Karpas-422 (cell line): Measurements from ENCODE around the gene METTL5. TPM values are rescaled to one million over a fixed set of nuclear protein-coding genes. Genes with fewer than 3 reads are reported as not detected.

Experiments
- DNase-seq: peaks from one replicate; pipeline ENCODE4 v3.0.0-alpha.2; 2015
- H2AFZ ChIP-seq: fragments of 200-600 bp; sonication (generic); 2 replicates; pipeline ENCODE4 v1.6.1; 2014; ENCODE audit warnings: antibody characterized with exemption, low read length, mixed read lengths
- H3K27ac ChIP-seq: fragments of 200-600 bp; sonication (generic); 2 replicates; pipeline ENCODE4 v1.5.1; 2014; ENCODE audit warnings: mild to moderate bottlenecking, low read length, moderate library complexity
- H3K27me3 ChIP-seq: fragments of 200-600 bp; sonication (generic); 2 replicates; pipeline ENCODE4 v1.6.1; 2014; ENCODE audit warnings: low read length, mixed read lengths
- H3K36me3 ChIP-seq: fragments of 200-600 bp; sonication (generic); 2 replicates; pipeline ENCODE4 v1.6.1; 2014; ENCODE audit warnings: low read length, mixed read lengths; ENCODE audit not compliant: insufficient read depth
- H3K4me1 ChIP-seq: fragments of 200-600 bp; sonication (generic); 2 replicates; pipeline ENCODE4 v1.6.1; 2014; ENCODE audit warnings: mild to moderate bottlenecking, low read length, mixed read lengths
- H3K4me2 ChIP-seq: fragments of 200-600 bp; sonication (generic); 2 replicates; pipeline ENCODE4 v1.6.1; 2014; ENCODE audit warnings: low read length, low read depth, mild to moderate bottlenecking; ENCODE audit not compliant: poor library complexity, severe bottlenecking
- H3K4me3 ChIP-seq: fragments of 200-600 bp; sonication (generic); 2 replicates; pipeline ENCODE4 v1.5.1; 2014; ENCODE audit warnings: mild to moderate bottlenecking, antibody characterized with exemption, low read length, mixed read lengths
- H3K79me2 ChIP-seq: fragments of 200-600 bp; sonication (generic); 2 replicates; pipeline ENCODE4 v1.6.1; 2014; ENCODE audit warnings: mild to moderate bottlenecking, low read length, mixed read lengths
- H3K9ac ChIP-seq: fragments of 200-600 bp; sonication (generic); 2 replicates; pipeline ENCODE4 v1.6.0; 2014; ENCODE audit warnings: low read length
- H3K9me2 ChIP-seq: fragments of 200-600 bp; sonication (generic), shearing (Covaris generic); replicated peaks from 2 replicates; pipeline ENCODE4 v1.6.0; 2014; ENCODE audit warnings: mild to moderate bottlenecking, low read length, moderate library complexity; ENCODE audit not compliant: insufficient read depth
- H3K9me3 ChIP-seq: fragments of 300-700, 200-600 bp; sonication (generic); 2 replicates; pipeline ENCODE4 v1.6.1; 2014; ENCODE audit warnings: low read length, mixed read lengths
- H4K20me1 ChIP-seq: fragments of 200-600 bp; sonication (generic); 2 replicates; pipeline ENCODE4 v1.6.1; 2014; ENCODE audit warnings: mild to moderate bottlenecking, antibody characterized with exemption, low read length, low read depth; ENCODE audit not compliant: insufficient read depth
- total RNA-seq: library from RNA; depleted of rRNA; stranded (reverse); fragments of >200 nt; shearing (Covaris generic); gene quantifications from 2 replicates; pipeline ENCODE4 v1.2.3, GENCODE V29; 2014; ENCODE audit warnings: low replicate concordance; rRNA removed

Gene METTL5
- total RNA-seq, 1 experiment from 2014 or later = 100 TPM

- H3K4me2 ChIP-seq = no peak overlapping the region
- no peak for DNase-seq
- no peak overlapping the region for H2AFZ ChIP-seq
- H3K9ac ChIP-seq = no peak overlapping the region
- H3K27me3 ChIP-seq = no peaks in the 10 kb centered on the region
- no peaks in the 10 kb centered on the region for H3K79me2 ChIP-seq
- H3K4me3 ChIP-seq = no peak overlapping the region
- no peaks in the 10 kb centered on the region; the same call in 1 of the 2 replicates for H3K4me1 ChIP-seq
- no peaks in the 10 kb centered on the region for H3K9me3 ChIP-seq
- H3K36me3 ChIP-seq = no peaks in the 10 kb centered on the region
- no peaks in the 10 kb centered on the region for H3K9me2 ChIP-seq
- no peak overlapping the region for H3K27ac ChIP-seq
- H4K20me1 ChIP-seq = no peaks in the 10 kb centered on the region
These were observed 53.1 kb downstream of the METTL5 start for GRCh38 chr2:169771612-169772011.

- no peaks in the 10 kb centered on the region for H3K27me3 ChIP-seq
- no peak overlapping the region for H2AFZ ChIP-seq
- H3K9ac ChIP-seq = no peak overlapping the region
- H3K9me2 ChIP-seq = no peaks in the 10 kb centered on the region
- H3K4me1 ChIP-seq = no peaks in the 10 kb centered on the region; the same call in 1 of the 2 replicates
- no peak overlapping the region for H3K4me2 ChIP-seq
- H3K36me3 ChIP-seq = no peaks in the 10 kb centered on the region
- H3K4me3 ChIP-seq = no peak overlapping the region
- no peak overlapping the region for H3K27ac ChIP-seq
- H4K20me1 ChIP-seq = no peaks in the 10 kb centered on the region
- H3K79me2 ChIP-seq = no peaks in the 10 kb centered on the region
- H3K9me3 ChIP-seq = no peaks in the 10 kb centered on the region
- DNase-seq = no peak
These were observed 53.7 kb downstream of the METTL5 start for GRCh38 chr2:169771021-169771420.

- H3K4me2 ChIP-seq = no peak overlapping the region
- no peak overlapping the region for H3K4me3 ChIP-seq
- H3K9me3 ChIP-seq = no peaks in the 10 kb centered on the region
- H4K20me1 ChIP-seq = no peaks in the 10 kb centered on the region
- H3K9ac ChIP-seq = no peak overlapping the region
- H2AFZ ChIP-seq = no peak overlapping the region
- H3K79me2 ChIP-seq = no peaks in the 10 kb centered on the region
- DNase-seq = no peak
- H3K27ac ChIP-seq = no peak overlapping the region
- no peaks in the 10 kb centered on the region for H3K27me3 ChIP-seq
- no peaks in the 10 kb centered on the region for H3K9me2 ChIP-seq
- H3K4me1 ChIP-seq = no peaks in the 10 kb centered on the region
- H3K36me3 ChIP-seq = no peaks in the 10 kb centered on the region
These were observed 56.3 kb downstream of the METTL5 start for GRCh38 chr2:169768262-169768995.

DNA sequence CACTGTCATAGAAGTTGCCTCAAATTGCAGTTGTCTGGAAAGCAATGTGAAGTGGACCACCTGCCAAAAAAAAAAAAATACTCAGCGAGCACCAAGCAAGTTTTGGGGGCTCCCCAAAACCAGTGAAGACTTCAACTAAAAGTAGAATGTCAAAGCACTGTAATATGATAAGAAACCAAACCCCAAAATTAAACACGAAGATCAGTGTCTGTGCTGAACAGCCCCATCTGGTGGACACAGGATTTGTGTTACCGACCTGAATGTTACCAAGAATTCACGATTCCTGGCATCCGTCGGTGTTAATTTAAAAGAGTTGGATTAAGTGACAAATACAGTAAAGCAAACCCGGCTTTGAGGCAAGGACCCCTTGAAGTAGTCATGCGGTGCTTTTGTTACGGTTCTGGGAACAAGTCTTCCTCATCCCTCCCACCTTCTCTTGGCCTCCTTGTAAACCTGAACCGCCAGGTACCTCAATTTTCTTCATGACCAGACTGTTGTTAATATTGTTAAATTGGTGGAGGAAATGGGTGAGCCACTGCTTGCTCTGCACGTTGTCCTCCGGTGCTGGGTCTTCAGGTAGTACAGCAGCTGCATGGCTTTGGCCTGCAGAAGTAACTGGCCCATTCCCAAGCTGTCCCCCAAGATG, 57.3 kb downstream of the METTL5 start:
- Histone ChIP-seq H3K4me2 (no peak overlapping the region), H3K27ac (no peak overlapping the region), H4K20me1 (no peaks in the 10 kb centered on the region), H3K27me3 (no peaks in the 10 kb centered on the region), H3K9ac (no peak overlapping the region), H3K79me2 (no peaks in the 10 kb centered on the region), H3K4me1 (no peaks in the 10 kb centered on the region), H3K36me3 (no peaks in the 10 kb centered on the region), H2AFZ (no peak overlapping the region), H3K4me3 (no peak overlapping the region), H3K9me2 (no peaks in the 10 kb centered on the region), H3K9me3 (no peaks in the 10 kb centered on the region)
- DNase-seq = peak; percentile 85

DNA sequence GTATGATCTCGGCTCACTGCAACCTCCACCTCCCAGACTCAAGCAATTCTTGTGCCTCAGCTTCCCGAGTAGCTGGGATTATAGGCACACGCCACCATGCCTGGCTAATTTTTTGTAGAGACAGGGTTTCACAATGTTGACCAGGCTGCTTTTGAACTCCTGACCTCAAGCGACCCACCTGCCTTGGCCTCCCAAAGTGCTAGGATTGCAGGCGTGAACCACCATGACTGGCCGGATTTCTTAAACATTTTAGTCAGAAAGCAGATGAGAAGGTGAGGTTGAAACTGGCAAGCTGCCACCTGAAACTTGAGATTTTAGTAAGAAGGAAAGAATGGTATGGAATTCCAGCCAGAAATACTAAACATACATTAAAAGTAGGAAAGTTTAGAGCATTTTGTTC, 59.2 kb downstream of the METTL5 start:
- no peak overlapping the region for H3K4me3 ChIP-seq
- no peaks in the 10 kb centered on the region for H3K27me3 ChIP-seq
- H3K4me2 ChIP-seq = no peak overlapping the region
- no peaks in the 10 kb centered on the region for H3K36me3 ChIP-seq
- H3K9ac ChIP-seq = no peak overlapping the region
- no peaks in the 10 kb centered on the region for H3K4me1 ChIP-seq
- no peaks in the 10 kb centered on the region for H3K79me2 ChIP-seq
- no peaks in the 10 kb centered on the region for H3K9me3 ChIP-seq
- H3K27ac ChIP-seq = no peak overlapping the region
- H2AFZ ChIP-seq = no peak overlapping the region
- H4K20me1 ChIP-seq = no peaks in the 10 kb centered on the region
- DNase-seq = no peak
- H3K9me2 ChIP-seq = no peaks in the 10 kb centered on the region

- Histone ChIP-seq H3K9me3 (no peaks in the 10 kb centered on the region), H3K79me2 (no peaks in the 10 kb centered on the region), H3K4me3 (no peak overlapping the region), H3K9me2 (no peaks in the 10 kb centered on the region), H3K27ac (no peak overlapping the region), H3K36me3 (no peaks in the 10 kb centered on the region), H3K4me2 (no peak overlapping the region), H3K27me3 (no peaks in the 10 kb centered on the region), H3K4me1 (peaks cover 12% of the 10 kb centered on the region), H2AFZ (no peak overlapping the region), H3K9ac (no peak overlapping the region), H4K20me1 (no peaks in the 10 kb centered on the region)
- DNase-seq = no peak
These were observed 62.8 kb downstream of the METTL5 start for GRCh38 chr2:169761970-169762292.

Other genes starting within 250 kb of the METTL5 start
- gene PPIG, start 240.6 kb downstream of the METTL5 start, total RNA-seq = 25.0 and 37.5 TPM in 2 replicates
- gene CFAP210, start 130.5 kb downstream of the METTL5 start, total RNA-seq = 0.07 and 0.18 TPM in 2 replicates
- gene PHOSPHO2, start 130.4 kb downstream of the METTL5 start, total RNA-seq = 4.6 and 13.0 TPM in 2 replicates
- gene KLHL23, start 91.1 kb downstream of the METTL5 start, total RNA-seq = 24.5 and 30.7 TPM in 2 replicates
- gene SSB, start 26.0 kb downstream of the METTL5 start, total RNA-seq = 129 and 160 TPM in 2 replicates
- gene UBR3, start 2.5 kb upstream of the METTL5 start, total RNA-seq = 26.7 and 50.8 TPM in 2 replicates